HG03097 (cell line): ENCODE measurements around the gene AKT1S1.

ENCODE experiments used
- ATAC-seq: cut with Tn5 transposase; IDR thresholded peaks from one replicate; pipeline ENCODE4 v1.9.1; 2021; ENCODE audit not compliant: unreplicated experiment, low FRiP score

The AKT1S1 gene

GRCh38 chr19:49908480-49909420, 31.6 kb upstream of the AKT1S1 start:
- ATAC-seq: no peak

DNA sequence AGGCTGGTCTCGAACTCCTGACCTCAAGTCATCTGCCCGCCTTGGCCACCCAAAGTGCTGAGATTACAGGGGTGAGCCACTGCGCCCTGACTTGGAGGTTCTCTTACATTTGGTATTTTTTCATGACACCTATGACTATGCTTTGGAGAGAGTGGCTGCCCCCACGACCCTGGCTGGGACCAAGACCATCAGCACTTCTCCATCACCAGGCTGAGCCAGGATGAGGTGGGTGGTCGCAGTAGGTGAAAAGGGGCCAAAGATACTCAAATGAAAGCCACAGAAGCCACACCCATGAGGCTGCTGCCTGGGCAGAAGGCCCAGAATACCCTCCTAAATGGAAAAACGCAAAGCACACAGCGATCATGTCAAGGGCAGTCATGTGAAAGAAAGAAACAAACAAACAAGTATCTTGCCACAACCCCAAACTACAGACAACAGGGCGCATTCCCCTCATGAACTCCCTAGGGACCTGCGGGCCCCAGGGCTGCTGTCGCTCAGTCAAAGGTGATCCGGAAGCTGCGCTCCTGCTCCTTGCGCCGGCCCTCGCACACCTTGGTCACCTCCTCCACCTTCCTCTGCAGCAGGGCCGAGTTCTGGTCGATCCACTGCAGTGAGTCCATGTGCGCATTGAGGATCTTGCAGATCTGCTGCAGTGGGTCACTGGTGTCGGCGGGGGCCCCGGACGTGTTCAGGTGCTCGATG, 30.7 kb upstream of the AKT1S1 start:
- no peak for ATAC-seq

DNA sequence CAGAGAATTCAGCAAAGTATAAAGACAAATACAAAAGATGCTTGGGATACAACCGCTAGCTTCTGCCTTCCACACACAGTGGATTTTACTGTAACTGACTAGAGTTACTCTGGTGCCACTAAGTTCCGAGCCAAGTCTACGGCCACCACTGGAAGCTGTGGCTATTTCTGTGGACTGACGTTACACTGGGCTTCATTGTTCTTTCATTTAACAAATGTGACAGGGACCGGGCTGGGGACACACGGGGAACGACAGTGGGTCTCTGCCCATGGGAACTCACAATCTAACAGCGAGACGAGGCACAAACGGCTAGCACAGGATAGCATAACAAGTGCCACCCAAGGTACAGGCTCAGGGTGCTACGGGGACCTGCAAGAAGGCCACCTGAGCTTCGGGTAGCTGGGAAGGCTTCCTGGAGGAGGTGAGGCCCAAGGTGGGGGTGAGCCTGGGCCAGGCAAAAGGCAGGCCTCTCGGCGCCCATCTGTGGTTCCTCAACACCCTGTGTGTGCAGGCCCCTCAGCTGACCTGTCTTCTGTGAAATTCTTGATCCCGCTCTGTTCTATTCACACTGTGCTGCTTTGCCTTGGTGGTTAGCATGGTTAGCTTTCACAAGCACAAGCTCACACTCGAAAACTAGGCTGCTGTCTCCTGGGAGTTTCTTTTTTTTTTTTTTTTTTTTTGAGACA, 29.9 kb upstream of the AKT1S1 start:
- no peak for ATAC-seq

- no peak for ATAC-seq
Measured at GRCh38 chr19:49904136-49904535, 27.0 kb upstream of the AKT1S1 start.

- peak; percentile 61 for ATAC-seq
Measured at GRCh38 chr19:49896863-49897621, 19.9 kb upstream of the AKT1S1 start, which contains the start of gene IL4I1. TSS of gene IL4I1 (minus strand) at chr19:49896887. CDS start at chr19:49896160, 727 bp downstream.

DNA sequence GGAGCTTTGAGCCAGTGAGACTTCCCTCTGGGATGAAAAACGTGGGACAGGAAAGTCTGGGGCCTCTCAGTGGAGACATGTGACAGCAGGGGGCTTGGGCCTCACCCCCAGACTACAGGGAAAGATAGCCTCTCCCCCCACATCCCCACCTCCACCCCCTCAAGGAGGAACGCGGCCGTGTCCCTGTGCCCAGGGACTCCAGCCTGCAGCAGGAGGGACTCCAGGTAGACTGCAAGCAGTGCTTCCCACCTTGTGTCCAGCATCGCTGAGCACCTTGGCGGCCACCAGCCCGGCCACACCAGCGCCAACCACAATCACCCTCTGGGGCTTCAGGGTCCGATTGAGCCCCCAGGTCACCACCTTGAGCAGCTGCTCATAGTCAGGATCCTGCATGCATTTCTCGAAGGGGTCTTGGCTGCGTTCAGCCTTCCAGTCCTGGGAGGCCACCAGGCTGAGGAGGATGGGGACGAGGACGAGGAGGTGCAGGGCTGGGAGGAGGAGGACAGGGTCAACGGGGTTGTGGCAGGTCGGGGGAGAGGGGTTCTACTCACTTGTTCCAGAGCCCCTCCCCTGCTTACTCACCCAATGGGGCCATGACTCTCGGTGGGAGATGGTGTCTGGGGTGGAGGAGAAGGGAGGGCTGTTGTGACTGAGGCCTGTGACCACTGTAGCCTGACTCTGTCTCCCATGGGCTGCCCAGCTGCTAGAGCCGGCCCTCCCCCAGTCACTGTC, 18.6 kb upstream of the AKT1S1 start:
- no peak for ATAC-seq

DNA sequence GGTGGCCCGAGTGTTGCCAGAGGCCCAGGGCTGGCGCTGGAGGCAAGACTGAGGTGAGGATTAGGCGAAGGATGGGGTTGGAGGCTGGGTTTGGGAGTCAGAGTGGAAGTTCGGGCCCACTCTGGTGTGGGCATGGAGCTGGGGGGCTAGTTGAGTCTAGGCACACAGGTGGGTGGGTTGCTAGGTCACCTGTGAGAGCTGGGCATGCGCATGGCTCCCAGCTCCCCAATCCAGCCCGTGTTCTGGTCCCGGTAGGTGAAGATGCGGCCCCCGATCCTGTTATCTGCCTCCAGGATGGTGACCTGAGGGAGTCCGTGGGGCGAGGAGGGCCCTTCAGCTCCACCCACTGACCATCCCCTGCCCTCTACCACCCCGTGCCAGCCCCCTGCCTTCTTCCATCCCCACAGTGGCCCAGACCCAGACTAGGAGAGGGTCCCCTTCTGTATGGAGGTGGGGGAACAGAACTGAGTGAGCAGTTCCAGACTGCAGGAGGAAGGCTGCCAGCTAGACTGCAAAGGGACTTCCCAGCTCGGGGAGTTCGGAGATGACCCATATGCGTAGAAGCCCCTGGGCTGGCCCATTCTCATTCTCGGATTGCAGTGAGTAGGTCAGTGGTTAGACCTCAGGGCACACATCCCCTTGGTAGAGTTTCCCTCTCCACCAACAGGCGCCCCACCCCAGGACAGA, 17.9 kb upstream of the AKT1S1 start:
- no peak for ATAC-seq

GRCh38 chr19:49894011-49894664, 17.0 kb upstream of the AKT1S1 start:
- no peak for ATAC-seq

DNA sequence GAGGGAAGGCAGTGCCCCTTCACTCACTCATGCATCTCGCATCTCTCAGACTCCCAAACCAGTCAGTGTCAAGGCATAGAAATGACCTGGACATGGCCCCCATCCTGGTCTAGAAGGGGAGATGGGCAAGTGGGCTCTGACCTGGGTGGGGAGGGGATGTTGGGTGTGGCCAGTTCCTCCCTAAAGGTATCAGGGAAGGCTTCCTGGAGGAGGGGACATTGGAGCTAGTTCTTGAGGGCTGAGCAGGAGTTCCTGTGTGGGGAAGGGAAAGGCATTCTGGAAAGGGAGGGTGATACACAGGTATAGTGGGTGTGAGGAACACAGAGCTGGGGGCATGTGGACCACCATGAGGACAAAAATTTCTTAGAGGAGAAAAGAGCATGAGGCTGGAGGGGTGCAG, 15.6 kb upstream of the AKT1S1 start:
- no peak for ATAC-seq

GRCh38 chr19:49891393-49891792, 14.2 kb upstream of the AKT1S1 start:
- ATAC-seq: no peak

DNA sequence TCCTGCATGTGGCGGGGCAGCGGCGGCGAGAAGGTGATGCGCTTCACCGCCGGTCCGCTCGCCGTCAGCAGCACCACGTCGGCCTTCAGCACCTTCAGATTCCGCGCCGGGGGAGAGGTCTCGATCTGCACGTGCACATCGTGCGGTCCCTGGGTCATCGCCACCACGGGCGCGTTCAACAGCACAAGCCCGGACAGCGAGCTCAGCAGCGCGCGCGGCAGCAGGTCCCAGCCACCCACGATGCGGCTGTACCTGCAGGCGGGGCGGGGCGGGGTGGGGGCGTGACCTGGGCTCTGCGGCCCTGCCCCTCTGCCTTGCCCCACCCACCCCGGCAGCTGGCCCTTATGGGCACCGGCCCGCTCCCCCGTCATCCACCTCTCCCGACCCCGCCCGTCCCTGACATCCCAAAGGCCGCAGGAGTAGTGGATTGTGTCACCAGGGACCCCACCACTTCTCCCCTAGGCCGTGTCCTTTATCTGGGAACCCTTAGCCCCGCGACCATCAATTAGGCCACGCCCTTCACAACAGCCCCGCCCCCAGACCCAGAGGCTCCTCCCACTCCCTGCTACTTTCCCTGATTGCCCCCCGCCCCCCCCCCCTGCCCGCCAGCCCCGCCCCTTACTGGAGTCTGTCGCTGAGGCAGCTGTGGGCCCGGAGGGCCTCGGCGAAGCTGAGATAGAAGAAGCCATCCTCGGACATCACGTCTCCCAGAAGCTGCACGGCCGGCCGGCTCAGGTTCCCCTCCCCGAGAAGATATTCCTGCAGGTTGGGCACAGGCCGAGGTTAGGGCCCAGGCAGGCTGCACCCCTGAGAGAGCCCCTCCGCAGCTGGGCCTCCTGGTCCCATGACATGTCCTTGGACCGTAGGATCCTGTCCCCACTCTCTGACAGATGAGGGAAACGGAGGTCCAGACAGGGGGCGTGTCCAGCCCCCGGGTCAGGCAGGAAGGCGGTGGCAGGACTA, 13.5 kb upstream of the AKT1S1 start:
- no peak for ATAC-seq

- ATAC-seq: no peak
Measured at GRCh38 chr19:49889687-49890348, 12.7 kb upstream of the AKT1S1 start.

- ATAC-seq: no peak
Measured at GRCh38 chr19:49889038-49889686, 12.0 kb upstream of the AKT1S1 start.

DNA sequence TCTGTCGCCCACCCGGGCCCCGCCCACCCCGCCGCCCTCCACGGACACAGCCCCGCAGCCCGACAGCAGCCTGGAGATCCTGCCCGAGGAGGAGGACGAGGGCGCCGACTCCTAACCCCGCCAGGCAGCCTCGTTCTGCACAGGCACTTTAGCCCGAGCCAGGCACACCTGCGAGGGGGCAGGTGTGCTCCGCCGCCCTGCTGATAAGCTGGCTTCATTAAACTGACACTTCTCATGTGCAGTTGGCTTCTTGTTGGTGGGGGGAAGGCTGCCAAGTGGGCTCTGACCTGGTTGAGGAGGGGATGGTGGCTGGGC, 11.3 kb upstream of the AKT1S1 start:
- no peak for ATAC-seq

GRCh38 chr19:49887665-49888509, 10.7 kb upstream of the AKT1S1 start:
- ATAC-seq: no peak
